HepG2 (cell line): Measurements from ENCODE around the gene MAML1. TPM values are rescaled to one million over a fixed set of nuclear protein-coding genes. Genes with fewer than 3 reads are reported as not detected.

ENCODE experiments used
- CBX5 ChIP-seq: sonication (generic); formaldehyde crosslinking; IDR thresholded peaks from 2 replicates; pipeline ENCODE4 v1.4.0; 2020; ENCODE audit warnings: missing genetic modification reagents, borderline replicate concordance
- FOXP1 ChIP-seq, 2 experiments: fragments of 450-650 bp in 1 of 2; IDR thresholded peaks; 2 replicates each; pipeline ENCODE4 v1.6.1; 2017 to 2018; ENCODE audit warnings: antibody characterized with exemption in 1 of 2
- GLI4 ChIP-seq: sonication (generic); formaldehyde crosslinking; IDR thresholded peaks from 2 replicates; pipeline ENCODE4 v1.5.1; 2020; ENCODE audit warnings: missing genetic modification reagents, mild to moderate bottlenecking, moderate library complexity, borderline replicate concordance
- KAT7 ChIP-seq: IDR thresholded peaks from 2 replicates; pipeline ENCODE4 v1.6.1; 2018; ENCODE audit warnings: borderline replicate concordance, missing compliant biosample characterization
- NR1H2 ChIP-seq: sonication (generic); formaldehyde crosslinking; IDR thresholded peaks from 2 replicates; pipeline ENCODE4 v1.8.1; 2022; ENCODE audit warnings: low read depth, missing genetic modification reagents, borderline replicate concordance
- REL ChIP-seq: sonication (generic); formaldehyde crosslinking; conservative IDR thresholded peaks from 2 replicates; pipeline ENCODE4 v1.8.0; 2022; ENCODE audit warnings: mild to moderate bottlenecking, missing genetic modification reagents, moderate library complexity
- SMC3 ChIP-seq: IDR thresholded peaks from 2 replicates; pipeline ENCODE4 v1.6.1; 2011; ENCODE audit warnings: low read length, improper control_type of control experiment
- SNAPC4 ChIP-seq: sonication (generic); formaldehyde crosslinking; IDR thresholded peaks from 2 replicates; pipeline ENCODE4 v1.4.0; 2020; ENCODE audit warnings: mild to moderate bottlenecking, missing genetic modification reagents
- TMF1 ChIP-seq: sonication (generic); formaldehyde crosslinking; IDR thresholded peaks from 2 replicates; pipeline ENCODE4 v1.8.1; 2022; ENCODE audit warnings: low read depth, missing genetic modification reagents
- ZFAT ChIP-seq: sonication (generic); formaldehyde crosslinking; conservative IDR thresholded peaks from 2 replicates; pipeline ENCODE4 v1.8.1; 2023; ENCODE audit warnings: missing genetic modification reagents, inconsistent platforms
- ZNF44 ChIP-seq: sonication (generic); formaldehyde crosslinking; IDR thresholded peaks from 2 replicates; pipeline ENCODE4 v1.5.1; 2020; ENCODE audit warnings: mild to moderate bottlenecking, missing genetic modification reagents
- ZNF446 ChIP-seq: sonication (generic); formaldehyde crosslinking; IDR thresholded peaks from 2 replicates; pipeline ENCODE4 v1.5.0; 2020; ENCODE audit warnings: mild to moderate bottlenecking, missing genetic modification reagents
- ZNF460 ChIP-seq: sonication (generic); formaldehyde crosslinking; IDR thresholded peaks from 2 replicates; pipeline ENCODE4 v1.5.1; 2020; ENCODE audit warnings: missing genetic modification reagents, mild to moderate bottlenecking, borderline replicate concordance
- ZNF512 ChIP-seq: sonication (generic); formaldehyde crosslinking; IDR thresholded peaks from 2 replicates; pipeline ENCODE4 v1.4.0; 2020; ENCODE audit warnings: mild to moderate bottlenecking, missing genetic modification reagents
- ZNF556 ChIP-seq: sonication (generic); formaldehyde crosslinking; IDR thresholded peaks from 2 replicates; pipeline ENCODE4 v1.4.0; 2020; ENCODE audit warnings: mild to moderate bottlenecking, missing genetic modification reagents, borderline replicate concordance
- ZNF616 ChIP-seq: sonication (generic); formaldehyde crosslinking; IDR thresholded peaks from 2 replicates; pipeline ENCODE4 v1.5.0; 2020; ENCODE audit warnings: low read depth, mild to moderate bottlenecking, missing genetic modification reagents
- ZNF83 ChIP-seq: sonication (generic); formaldehyde crosslinking; IDR thresholded peaks from 2 replicates; pipeline ENCODE4 v1.4.0; 2020; ENCODE audit warnings: missing genetic modification reagents, mild to moderate bottlenecking, borderline replicate concordance
- polyA plus RNA-seq, 8 experiments: library from polyadenylated mRNA; depleted of rRNA in 3 of 8; stranded (reverse) in 7 of 8; unstranded in 1 of 8; fragments of >200 nt; fragmentation: Illumina TruSeq in 4 of 8; extraction: Trizol in 4 of 8; gene quantifications; 2 replicates each; pipeline versions ENCODE4 v1.2.1 to v1.2.3, GENCODE V29; 2011 to 2016; ENCODE audit warnings: low read depth in 4 of 8, missing spikeins in 1 of 8, mixed read lengths in 1 of 8; ENCODE audit not compliant: insufficient read depth in 1 of 8
- total RNA-seq, 5 experiments: library from RNA; depleted of rRNA; stranded (reverse); fragments of >200 nt; fragmentation: Illumina TruSeq; extraction: Trizol; gene quantifications; 2 replicates each; pipeline ENCODE4 v1.2.3, GENCODE V29; 2016; ENCODE audit warnings: low read depth in 1 of 5
- TF ChIP-seq, protein P1 (sequence below): sonication (generic); formaldehyde crosslinking; conservative IDR thresholded peaks from 2 replicates; pipeline ENCODE4 v1.8.0; 2022; ENCODE audit warnings: missing genetic modification reagents
- TF ChIP-seq, protein P2 (sequence below): sonication (generic); formaldehyde crosslinking; conservative IDR thresholded peaks from 2 replicates; pipeline ENCODE4 v1.8.0; 2022; ENCODE audit warnings: mild to moderate bottlenecking, moderate library complexity, missing genetic modification reagents

The MAML1 gene
- total and polyA plus RNA-seq, 2 of the 13 experiments (the other 11 are each of a cell fraction or from before 2014, with no cell fraction given), result 10.0 to 10.8 TPM

- TF ChIP-seq, protein P1, sequence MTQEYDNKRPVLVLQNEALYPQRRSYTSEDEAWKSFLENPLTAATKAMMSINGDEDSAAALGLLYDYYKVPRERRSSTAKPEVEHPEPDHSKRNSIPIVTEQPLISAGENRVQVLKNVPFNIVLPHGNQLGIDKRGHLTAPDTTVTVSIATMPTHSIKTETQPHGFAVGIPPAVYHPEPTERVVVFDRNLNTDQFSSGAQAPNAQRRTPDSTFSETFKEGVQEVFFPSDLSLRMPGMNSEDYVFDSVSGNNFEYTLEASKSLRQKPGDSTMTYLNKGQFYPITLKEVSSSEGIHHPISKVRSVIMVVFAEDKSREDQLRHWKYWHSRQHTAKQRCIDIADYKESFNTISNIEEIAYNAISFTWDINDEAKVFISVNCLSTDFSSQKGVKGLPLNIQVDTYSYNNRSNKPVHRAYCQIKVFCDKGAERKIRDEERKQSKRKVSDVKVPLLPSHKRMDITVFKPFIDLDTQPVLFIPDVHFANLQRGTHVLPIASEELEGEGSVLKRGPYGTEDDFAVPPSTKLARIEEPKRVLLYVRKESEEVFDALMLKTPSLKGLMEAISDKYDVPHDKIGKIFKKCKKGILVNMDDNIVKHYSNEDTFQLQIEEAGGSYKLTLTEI (CRISPR knock-in tag), result no peak
- no peak for TF ChIP-seq ZFAT
- TF ChIP-seq ZNF44 (CRISPR knock-in tag), result no peak
- peak; percentile 59; the same call in 1 of the 2 replicates for TF ChIP-seq ZNF446 (CRISPR knock-in tag)
- no peak for TF ChIP-seq KAT7 (CRISPR knock-in tag)
- TF ChIP-seq ZNF83 (CRISPR knock-in tag), result no peak
- TF ChIP-seq NR1H2, result no peak
- TF ChIP-seq ZNF616 (CRISPR knock-in tag), result no peak
- TF ChIP-seq ZNF556 (CRISPR knock-in tag), result no peak
- TF ChIP-seq GLI4 (CRISPR knock-in tag), result no peak
- TF ChIP-seq SNAPC4 (CRISPR knock-in tag), result no peak
- TF ChIP-seq ZNF512 (CRISPR knock-in tag), result no peak
- no peak for TF ChIP-seq CBX5 (CRISPR knock-in tag)
- no peak for TF ChIP-seq FOXP1 (IDR thresholded peaks at IDR 0.05)
- no peak for TF ChIP-seq FOXP1 (CRISPR knock-in tag; IDR thresholded peaks at IDR 0.05)
- no peak for TF ChIP-seq ZNF460 (CRISPR knock-in tag)
- TF ChIP-seq REL, result no peak
- TF ChIP-seq SMC3, result no peak
- no peak for TF ChIP-seq TMF1 (CRISPR knock-in tag)
- TF ChIP-seq, protein P2, sequence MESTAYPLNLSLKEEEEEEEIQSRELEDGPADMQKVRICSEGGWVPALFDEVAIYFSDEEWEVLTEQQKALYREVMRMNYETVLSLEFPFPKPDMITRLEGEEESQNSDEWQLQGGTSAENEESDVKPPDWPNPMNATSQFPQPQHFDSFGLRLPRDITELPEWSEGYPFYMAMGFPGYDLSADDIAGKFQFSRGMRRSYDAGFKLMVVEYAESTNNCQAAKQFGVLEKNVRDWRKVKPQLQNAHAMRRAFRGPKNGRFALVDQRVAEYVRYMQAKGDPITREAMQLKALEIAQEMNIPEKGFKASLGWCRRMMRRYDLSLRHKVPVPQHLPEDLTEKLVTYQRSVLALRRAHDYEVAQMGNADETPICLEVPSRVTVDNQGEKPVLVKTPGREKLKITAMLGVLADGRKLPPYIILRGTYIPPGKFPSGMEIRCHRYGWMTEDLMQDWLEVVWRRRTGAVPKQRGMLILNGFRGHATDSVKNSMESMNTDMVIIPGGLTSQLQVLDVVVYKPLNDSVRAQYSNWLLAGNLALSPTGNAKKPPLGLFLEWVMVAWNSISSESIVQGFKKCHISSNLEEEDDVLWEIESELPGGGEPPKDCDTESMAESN, result no peak
Observed at GRCh38 chr5:179732918-179733771, 523 bp downstream of the MAML1 start (continued).
